ENCODE data around the gene PRKAG1.

DNA sequence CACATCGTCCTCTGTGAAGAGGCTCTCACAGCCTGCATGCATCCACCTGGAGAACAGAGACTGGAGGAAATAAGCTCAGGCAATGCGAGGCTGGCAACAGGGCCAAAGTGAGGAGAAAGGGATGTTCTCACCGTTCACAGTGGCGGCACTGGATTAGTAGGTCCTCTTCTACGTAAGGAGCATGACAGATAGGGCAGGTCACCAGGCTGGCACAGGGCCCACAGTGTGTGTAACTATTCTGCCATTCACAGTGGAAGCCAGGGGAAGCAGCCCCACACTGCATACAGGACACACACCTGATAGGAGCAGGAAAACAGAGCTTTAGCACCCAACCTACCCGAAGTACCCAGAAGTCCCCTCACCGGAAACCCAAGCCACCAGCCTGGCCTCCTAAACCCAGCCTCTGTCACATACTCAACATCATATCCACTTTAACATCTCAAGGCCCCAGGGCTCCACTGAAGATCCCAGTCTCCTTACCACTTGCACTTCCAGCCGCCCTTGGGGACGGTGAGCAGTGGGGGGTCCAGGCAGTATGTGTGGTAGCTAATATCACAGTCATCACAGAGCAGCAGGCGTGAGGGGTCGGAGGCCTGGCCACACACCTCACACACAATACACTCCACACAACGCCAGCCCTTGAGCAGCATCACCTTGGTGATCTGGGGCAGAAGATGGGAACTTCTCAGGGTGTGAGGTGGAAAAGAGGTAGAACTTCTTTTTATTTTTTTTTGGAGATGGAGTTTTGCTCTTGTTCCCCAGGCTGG lies 27.7 kb upstream of the PRKAG1 start:
- TF ChIP-seq POLR2A (IDR thresholded peaks at IDR 0.05; ENCODE audit: low read depth), result no peak
- TF ChIP-seq, protein P1, sequence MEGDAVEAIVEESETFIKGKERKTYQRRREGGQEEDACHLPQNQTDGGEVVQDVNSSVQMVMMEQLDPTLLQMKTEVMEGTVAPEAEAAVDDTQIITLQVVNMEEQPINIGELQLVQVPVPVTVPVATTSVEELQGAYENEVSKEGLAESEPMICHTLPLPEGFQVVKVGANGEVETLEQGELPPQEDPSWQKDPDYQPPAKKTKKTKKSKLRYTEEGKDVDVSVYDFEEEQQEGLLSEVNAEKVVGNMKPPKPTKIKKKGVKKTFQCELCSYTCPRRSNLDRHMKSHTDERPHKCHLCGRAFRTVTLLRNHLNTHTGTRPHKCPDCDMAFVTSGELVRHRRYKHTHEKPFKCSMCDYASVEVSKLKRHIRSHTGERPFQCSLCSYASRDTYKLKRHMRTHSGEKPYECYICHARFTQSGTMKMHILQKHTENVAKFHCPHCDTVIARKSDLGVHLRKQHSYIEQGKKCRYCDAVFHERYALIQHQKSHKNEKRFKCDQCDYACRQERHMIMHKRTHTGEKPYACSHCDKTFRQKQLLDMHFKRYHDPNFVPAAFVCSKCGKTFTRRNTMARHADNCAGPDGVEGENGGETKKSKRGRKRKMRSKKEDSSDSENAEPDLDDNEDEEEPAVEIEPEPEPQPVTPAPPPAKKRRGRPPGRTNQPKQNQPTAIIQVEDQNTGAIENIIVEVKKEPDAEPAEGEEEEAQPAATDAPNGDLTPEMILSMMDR (IDR thresholded peaks at IDR 0.05), result no peak
- no peak for TF ChIP-seq EP300 (IDR thresholded peaks at IDR 0.05)
- TF ChIP-seq POLR2AphosphoS5 (IDR thresholded peaks at IDR 0.05), result no peak
